Fibroblast of mammary gland (primary cell): ENCODE data around the gene NTM.
"Not testable (repeated sequence)": the region's sequence is repeated elsewhere in the genome, so short reads cannot be mapped to it uniquely, and the experiment has no call there.

Source experiments
- DNase-seq: peaks from one replicate; pipeline ENCODE4 v3.0.0-alpha.2; 2010; ENCODE audit warnings: low read depth
- H3K4me3 ChIP-seq: 2 replicates; pipeline ENCODE4 v1.5.1; 2011; ENCODE audit warnings: low read depth, mild to moderate bottlenecking, low read length, moderate library complexity; ENCODE audit not compliant: control insufficient read depth
- TF ChIP-seq, protein P1 (sequence below): conservative IDR thresholded peaks from 2 replicates; pipeline ENCODE4 v1.5.1; 2011; ENCODE audit warnings: low read depth, low read length, inconsistent platforms; ENCODE audit not compliant: control insufficient read depth, insufficient read depth

Gene NTM

DNA sequence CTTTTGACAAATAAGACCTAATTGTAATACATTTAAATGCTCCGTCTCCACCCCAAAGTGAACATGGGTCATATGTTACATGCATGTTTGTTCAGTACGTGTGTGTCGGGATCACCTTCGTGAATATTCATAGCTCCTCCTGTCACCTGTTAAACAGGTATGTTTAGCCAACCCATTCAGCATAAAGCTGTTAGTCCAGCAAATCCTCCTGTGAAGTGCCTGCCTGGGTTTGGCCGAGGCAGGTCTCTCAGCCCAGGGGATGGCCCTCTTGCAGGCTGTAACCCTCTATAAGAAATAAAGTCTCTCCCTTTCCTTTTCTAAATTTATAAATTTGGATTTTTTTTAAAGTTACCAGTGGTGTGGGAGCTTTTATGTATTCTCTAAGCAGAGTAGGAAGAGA is 38.9 kb upstream of the NTM start:
- DNase-seq = no peak
- TF ChIP-seq, protein P1, sequence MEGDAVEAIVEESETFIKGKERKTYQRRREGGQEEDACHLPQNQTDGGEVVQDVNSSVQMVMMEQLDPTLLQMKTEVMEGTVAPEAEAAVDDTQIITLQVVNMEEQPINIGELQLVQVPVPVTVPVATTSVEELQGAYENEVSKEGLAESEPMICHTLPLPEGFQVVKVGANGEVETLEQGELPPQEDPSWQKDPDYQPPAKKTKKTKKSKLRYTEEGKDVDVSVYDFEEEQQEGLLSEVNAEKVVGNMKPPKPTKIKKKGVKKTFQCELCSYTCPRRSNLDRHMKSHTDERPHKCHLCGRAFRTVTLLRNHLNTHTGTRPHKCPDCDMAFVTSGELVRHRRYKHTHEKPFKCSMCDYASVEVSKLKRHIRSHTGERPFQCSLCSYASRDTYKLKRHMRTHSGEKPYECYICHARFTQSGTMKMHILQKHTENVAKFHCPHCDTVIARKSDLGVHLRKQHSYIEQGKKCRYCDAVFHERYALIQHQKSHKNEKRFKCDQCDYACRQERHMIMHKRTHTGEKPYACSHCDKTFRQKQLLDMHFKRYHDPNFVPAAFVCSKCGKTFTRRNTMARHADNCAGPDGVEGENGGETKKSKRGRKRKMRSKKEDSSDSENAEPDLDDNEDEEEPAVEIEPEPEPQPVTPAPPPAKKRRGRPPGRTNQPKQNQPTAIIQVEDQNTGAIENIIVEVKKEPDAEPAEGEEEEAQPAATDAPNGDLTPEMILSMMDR = no peak
- H3K4me3 ChIP-seq = no peak overlapping the region

DNA sequence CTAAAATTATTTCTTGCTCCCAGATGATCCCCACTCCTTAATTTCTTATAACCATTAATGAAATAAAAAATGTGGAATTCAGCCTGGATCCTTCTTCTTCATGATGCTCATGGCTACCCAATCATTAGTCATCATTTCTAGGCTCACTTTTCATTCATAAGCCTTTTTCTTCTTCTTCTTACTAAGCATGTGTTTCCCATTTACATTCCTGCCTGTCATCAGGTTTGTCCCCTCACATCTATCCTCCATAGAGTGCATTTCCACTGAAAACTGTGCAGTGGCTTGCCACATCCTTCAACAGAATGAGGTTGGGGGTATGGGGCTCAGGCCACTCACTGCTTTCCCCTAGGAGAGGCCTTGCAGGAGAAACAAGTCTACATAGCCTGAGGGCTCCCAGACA is 35.8 kb upstream of the NTM start:
- no peak for DNase-seq
- TF ChIP-seq, protein P1 = no peak

DNA sequence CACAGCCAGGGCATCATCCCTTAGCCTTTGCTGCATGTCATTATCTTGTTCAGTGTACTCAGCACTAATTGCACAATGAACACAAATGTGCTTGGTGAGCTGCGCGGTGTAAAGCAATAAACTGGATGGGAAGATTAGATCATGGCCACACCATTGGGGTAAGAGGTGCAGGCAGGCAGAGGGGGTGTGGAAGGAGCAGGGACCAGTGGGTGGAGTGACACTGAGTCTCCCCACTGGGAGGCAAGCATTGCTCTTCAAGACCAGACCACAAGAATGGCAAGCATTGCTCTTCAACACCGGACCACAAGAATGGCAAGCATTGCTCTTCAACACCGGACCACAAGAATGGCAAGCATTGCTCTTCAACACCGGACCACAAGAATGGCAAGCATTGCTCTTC is 28.5 kb upstream of the NTM start:
- not testable (repeated sequence) for H3K4me3 ChIP-seq, DNase-seq

More for the DNA sequence above, 35.8 kb upstream of the NTM start:
- H3K4me3 ChIP-seq = no peak overlapping the region

DNA sequence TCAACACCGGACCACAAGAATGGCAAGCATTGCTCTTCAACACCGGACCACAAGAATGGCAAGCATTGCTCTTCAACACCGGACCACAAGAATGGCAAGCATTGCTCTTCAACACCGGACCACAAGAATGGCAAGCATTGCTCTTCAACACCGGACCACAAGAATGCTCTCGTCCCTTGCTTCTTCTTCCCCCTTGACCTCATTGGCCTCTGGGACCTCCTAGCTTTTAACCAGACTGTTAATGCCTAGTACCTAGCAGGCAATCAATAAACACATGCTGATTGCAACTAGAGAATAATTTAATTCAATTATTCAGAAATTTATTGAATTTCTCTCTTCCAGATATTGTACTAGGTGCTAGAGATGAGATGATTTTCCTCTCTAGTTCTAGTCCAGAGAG is 28.0 kb upstream of the NTM start:
- not testable (repeated sequence) for H3K4me3 ChIP-seq, DNase-seq

DNA sequence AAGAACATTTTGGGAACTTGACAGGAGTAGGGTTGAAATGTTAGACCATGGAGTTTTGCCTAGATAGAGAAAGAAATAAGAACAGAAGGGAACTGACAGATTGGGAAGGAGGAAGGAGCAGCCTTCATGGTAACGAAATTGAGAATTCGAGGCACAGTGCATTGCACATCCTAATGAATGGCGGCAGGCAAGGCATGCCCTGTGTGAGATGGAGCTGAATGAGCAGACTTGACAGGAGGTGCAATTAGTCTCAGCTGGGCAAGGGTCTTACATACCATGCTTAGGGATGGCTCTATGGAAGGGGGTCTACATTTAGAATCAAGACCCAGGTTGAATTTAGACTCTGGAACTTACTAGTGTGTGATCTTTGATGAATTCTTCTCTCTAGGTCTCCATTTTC is 25.0 kb upstream of the NTM start:
- TF ChIP-seq, protein P1 = no peak
- DNase-seq = no peak
- no peak overlapping the region for H3K4me3 ChIP-seq

DNA sequence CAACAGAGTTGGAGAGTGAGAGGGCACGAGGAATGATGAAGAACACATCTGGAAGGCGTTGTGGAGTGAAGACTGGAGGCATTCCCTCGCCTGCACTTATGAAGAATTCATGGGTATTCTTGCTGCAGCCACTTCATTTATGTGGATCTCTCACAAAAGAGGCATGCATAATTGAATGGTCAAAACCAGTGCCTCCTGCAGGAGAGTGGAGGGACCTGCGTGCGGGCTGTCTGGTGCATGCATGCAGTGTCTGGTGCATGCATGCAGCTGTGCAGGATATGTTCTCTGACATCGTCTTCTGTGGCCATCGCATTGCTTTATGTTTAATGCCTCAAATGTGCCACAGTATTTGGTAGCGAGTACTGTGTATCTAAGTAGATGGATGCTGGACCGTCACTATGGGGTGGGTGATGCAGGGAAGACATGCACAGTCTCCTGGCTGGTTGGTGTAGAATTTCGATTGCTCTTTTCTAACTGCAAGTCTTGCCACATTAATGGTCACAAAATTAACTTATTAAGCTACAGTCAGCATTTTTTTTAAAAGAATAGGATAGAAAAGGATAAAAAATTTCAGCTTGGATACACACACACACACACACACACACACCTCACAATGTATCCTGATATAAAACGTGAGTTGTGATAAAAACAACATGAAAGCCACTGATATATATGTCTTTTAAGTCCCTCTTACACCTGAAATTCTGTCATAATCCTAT is 20.9 kb upstream of the NTM start:
- H3K4me3 ChIP-seq = no peak overlapping the region
- TF ChIP-seq, protein P1 = no peak
- no peak for DNase-seq

DNA sequence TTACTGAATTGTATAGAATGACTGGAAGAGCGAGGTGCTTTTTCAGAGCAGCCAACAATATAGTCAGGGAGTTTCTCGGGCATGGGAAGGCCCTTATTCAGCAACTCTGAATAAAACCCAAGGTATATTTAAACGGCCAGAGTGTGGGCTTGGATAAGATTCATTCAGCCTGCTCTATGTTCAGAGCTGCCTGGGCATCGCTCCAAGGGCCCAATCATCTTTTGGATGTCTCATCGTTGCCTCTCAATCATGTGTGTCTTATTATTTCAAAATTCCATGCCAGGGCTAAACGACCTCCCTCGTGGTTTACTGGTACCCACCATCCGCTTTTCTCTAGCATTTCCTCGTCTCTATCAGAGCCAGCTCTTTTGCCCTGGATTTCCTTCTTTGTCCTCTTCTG is 19.5 kb upstream of the NTM start:
- no peak overlapping the region for H3K4me3 ChIP-seq
- TF ChIP-seq, protein P1 = no peak
- DNase-seq = peak; percentile 29

DNA sequence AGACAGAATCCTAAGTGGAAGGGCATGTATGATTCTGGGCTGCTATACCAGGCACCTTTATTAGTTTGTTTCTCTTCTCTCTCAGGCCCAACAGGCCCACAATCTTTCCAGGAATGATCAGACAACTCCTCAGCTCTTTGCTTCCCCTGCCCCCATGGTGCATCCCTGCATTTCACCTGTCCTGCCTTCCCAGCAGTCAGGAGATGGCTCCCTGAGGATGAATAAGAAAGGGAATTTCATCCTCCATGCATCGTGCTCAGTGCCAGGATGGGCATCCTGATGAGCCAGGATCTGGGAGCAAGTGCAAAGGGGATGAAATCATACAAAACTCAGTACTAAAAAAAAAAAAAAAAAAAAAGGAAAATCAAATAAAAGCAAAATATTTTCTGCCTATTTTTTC is 18.6 kb upstream of the NTM start:
- H3K4me3 ChIP-seq = no peak overlapping the region
- TF ChIP-seq, protein P1 = no peak
- DNase-seq = no peak
